IMR-90 (cell line): ENCODE data around the gene SLC39A11. TPM values are rescaled to one million over a fixed set of nuclear protein-coding genes. Genes with fewer than 3 reads are reported as not detected.

Experiments used
- ATAC-seq: fragments of 200-7000 bp; cut with Tn5 transposase; 2 replicates; pipeline ENCODE4 v1.9.1; 2020; ENCODE audit warnings: low read depth, mild to moderate bottlenecking, moderate library complexity
- BruUV-seq: library from RNA; stranded (reverse); fragments of 400-500 nt; replicated peaks from 2 replicates; lab custom pipeline; 2021; lab: Mats Ljungman, UMichigan
- CTCF ChIA-PET: fragments of 300-600 bp; formaldehyde crosslinking; extraction: SDS; loops from one replicate; lab custom pipeline; 2021; ENCODE audit warnings: antibody characterized with exemption; lab: Yijun Ruan, JAX
- POLR2A ChIA-PET: fragments of 300-600 bp; sonication (Branson Sonifier 250); formaldehyde crosslinking; loops from one replicate; lab custom pipeline; 2022; ENCODE audit warnings: antibody characterized with exemption; ENCODE audit not compliant: unreplicated experiment; lab: Charles Lee
- DNase-seq: peaks from one replicate; pipeline ENCODE4 v3.0.0; 2013
- H2AFZ ChIP-seq: replicated peaks from 2 replicates; pipeline ENCODE3; 2013; ENCODE audit warnings: low read length, mild to moderate bottlenecking; ENCODE audit not compliant: poor library complexity
- H2AK5ac ChIP-seq: 2 replicates; pipeline ENCODE4 v1.6.1; 2013; ENCODE audit warnings: low read depth, low read length, inconsistent platforms
- H2AK9ac ChIP-seq: replicated peaks from 2 replicates; pipeline ENCODE3; 2013; ENCODE audit warnings: mild to moderate bottlenecking, low read depth, low read length, moderate library complexity; ENCODE audit not compliant: poor library complexity
- H2BK120ac ChIP-seq: 2 replicates; pipeline ENCODE4 v1.6.1; 2013; ENCODE audit warnings: low read depth, low read length, inconsistent platforms
- H2BK15ac ChIP-seq: 3 replicates; pipeline ENCODE4 v1.6.1; 2013; ENCODE audit warnings: low read depth, low read length, inconsistent platforms
- H2BK20ac ChIP-seq: 2 replicates; pipeline ENCODE4 v1.6.1; 2013; ENCODE audit warnings: low read depth, mild to moderate bottlenecking, inconsistent platforms, low read length, moderate library complexity
- H2BK5ac ChIP-seq: 2 replicates; pipeline ENCODE4 v1.6.1; 2013; ENCODE audit warnings: mild to moderate bottlenecking, low read depth, low read length, inconsistent platforms; ENCODE audit not compliant: poor library complexity, severe bottlenecking
- H3K14ac ChIP-seq: replicated peaks from 2 replicates; pipeline ENCODE4 v1.6.1; 2013; ENCODE audit warnings: low read depth, low read length, inconsistent platforms
- H3K18ac ChIP-seq: 2 replicates; pipeline ENCODE4 v1.6.1; 2013; ENCODE audit warnings: low read depth, low read length, control low read depth
- H3K23ac ChIP-seq: 2 replicates; pipeline ENCODE4 v1.6.1; 2013; ENCODE audit warnings: low read depth, low read length, inconsistent platforms
- H3K27ac ChIP-seq: 2 replicates; pipeline ENCODE4 v1.5.1; 2013; ENCODE audit warnings: mild to moderate bottlenecking, control low read depth, low read length; ENCODE audit not compliant: insufficient read depth
- H3K27me3 ChIP-seq: 2 replicates; pipeline ENCODE4 v1.6.1; 2013; ENCODE audit warnings: low read length; ENCODE audit not compliant: control insufficient read depth, insufficient read depth
- H3K36me3 ChIP-seq: 2 replicates; pipeline ENCODE4 v1.6.1; 2013; ENCODE audit warnings: low read length, mixed read lengths; ENCODE audit not compliant: control insufficient read depth, insufficient read depth
- H3K4ac ChIP-seq: 2 replicates; pipeline ENCODE4 v1.6.1; 2013; ENCODE audit warnings: low read depth, low read length, inconsistent platforms
- H3K4me1 ChIP-seq: 2 replicates; pipeline ENCODE4 v1.6.1; 2013; ENCODE audit warnings: low read length, mixed read lengths; ENCODE audit not compliant: control insufficient read depth, insufficient read depth
- H3K4me2 ChIP-seq: 2 replicates; pipeline ENCODE4 v1.6.1; 2013; ENCODE audit warnings: low read depth, mild to moderate bottlenecking, control low read depth, low read length, moderate library complexity
- H3K4me3 ChIP-seq: 2 replicates; pipeline ENCODE4 v1.5.1; 2013; ENCODE audit warnings: low read depth, mild to moderate bottlenecking, control low read depth, low read length, moderate library complexity; ENCODE audit not compliant: insufficient read depth
- H3K56ac ChIP-seq: 2 replicates; pipeline ENCODE4 v1.6.1; 2013; ENCODE audit warnings: low read length, inconsistent platforms; ENCODE audit not compliant: insufficient read depth; ENCODE audit errors: extremely low read depth
- H3K79me1 ChIP-seq, 2 experiments: 2 replicates each; pipeline ENCODE4 v1.6.1; 2013; ENCODE audit warnings: low read length in 2 of 2, inconsistent platforms in 1 of 2, low read depth in 1 of 2
- H3K9ac ChIP-seq: 2 replicates; pipeline ENCODE4 v1.6.1; 2013; ENCODE audit warnings: low read depth, low read length, control low read depth
- H3K9me1 ChIP-seq: 2 replicates; pipeline ENCODE4 v1.6.1; 2013; ENCODE audit warnings: low read length, inconsistent platforms; ENCODE audit not compliant: insufficient read depth
- H3K9me3 ChIP-seq: 2 replicates; pipeline ENCODE4 v1.6.1; 2013; ENCODE audit warnings: low read length; ENCODE audit not compliant: control insufficient read depth, insufficient read depth
- H4K20me1 ChIP-seq: 2 replicates; pipeline ENCODE4 v1.6.1; 2013; ENCODE audit warnings: low read length, inconsistent platforms; ENCODE audit not compliant: insufficient read depth
- H4K5ac ChIP-seq: 2 replicates; pipeline ENCODE4 v1.6.1; 2013; ENCODE audit warnings: mild to moderate bottlenecking, low read depth, low read length, control low read depth
- H4K8ac ChIP-seq, 2 experiments: 2 replicates each; pipeline ENCODE4 v1.6.1; 2013; ENCODE audit warnings: low read depth in 2 of 2, low read length in 2 of 2, control low read depth in 1 of 2, inconsistent platforms in 1 of 2
- H4K91ac ChIP-seq: 2 replicates; pipeline ENCODE4 v1.6.1; 2013; ENCODE audit warnings: low read depth, low read length, inconsistent platforms; ENCODE audit not compliant: insufficient read depth
- NFE2L2 ChIP-seq: fragments of 150-350 bp; IDR thresholded peaks from 2 replicates; pipeline ENCODE4 v1.6.1; 2016; ENCODE audit warnings: low read depth, mild to moderate bottlenecking, low read length
- RCOR1 ChIP-seq: IDR thresholded peaks from 2 replicates; pipeline ENCODE4 v1.6.1; 2012; ENCODE audit warnings: mild to moderate bottlenecking, low read length, improper control_type of control experiment; ENCODE audit not compliant: insufficient replicate concordance
- WGBS, 2 experiments: methylation state at CpG; one replicate each; pipeline versions ENCODE4 v1.1.5 to v1.1.7; 2013; ENCODE audit warnings: missing lambda C conversion rate in 2 of 2; ENCODE audit not compliant: insufficient read length in 1 of 2; ENCODE audit errors: extremely low coverage in 2 of 2; 5-methylcytosine and 5-hydroxymethylcytosine counted together
- dilution Hi-C: fragments of 300-500 bp; cut with HindIII; formaldehyde crosslinking; loops from one replicate; pipeline ENCODE4 v1.14.3; 2018; ENCODE audit warnings: low sequenced_read_pairs; ENCODE audit not compliant: unreplicated experiment
- in situ Hi-C: fragments of 300-500 bp; cut with MboI; formaldehyde crosslinking; loops from 3 replicates; pipeline ENCODE4 v1.14.3; 2019; ENCODE audit warnings: low sequenced_read_pairs, inconsistent platforms, mixed read lengths
- intact Hi-C: fragments of 100-400 bp; cut with micrococcal nuclease; formaldehyde crosslinking; loops from 2 replicates; pipeline ENCODE4 v1.10.0; 2022
- polyA plus RNA-seq, 3 experiments: library from polyadenylated mRNA; depleted of rRNA; stranded (reverse); fragments of >200 nt; gene quantifications; 2 replicates each; pipeline ENCODE4 v1.2.3, GENCODE V29; 2012; ENCODE audit warnings: low replicate concordance in 1 of 3
- total RNA-seq: library from RNA; depleted of rRNA; stranded (reverse); fragments of >200 nt; gene quantifications from 2 replicates; pipeline ENCODE4 v1.2.3, GENCODE V29; 2012

SLC39A11 gene
- total and polyA plus RNA-seq, 2 of the 4 experiments (the other 2 are of a cell fraction), result 8.8 to 14.3 TPM

- BruUV-seq, result no TSS peak
- Histone ChIP-seq H3K79me1 (no peaks in the 10 kb centered on the region), H3K4me2 (no peak overlapping the region), H2AFZ (no peak overlapping the region), H3K56ac (no peak overlapping the region), H3K27ac (no peak overlapping the region), H2AK5ac (no peak overlapping the region), H4K20me1 (no peaks in the 10 kb centered on the region), H3K4me3 (no peak overlapping the region), H3K9ac (no peak overlapping the region), H3K4ac (no peak overlapping the region), H3K9me1 (peaks cover 3% of the 10 kb centered on the region; the same call in 1 of the 2 replicates), H3K9me3 (no peaks in the 10 kb centered on the region), H2BK120ac (no peak overlapping the region), H4K91ac (no peak overlapping the region), H2BK15ac (no peak overlapping the region), H3K36me3 (no peaks in the 10 kb centered on the region), H3K23ac (no peak overlapping the region), H4K5ac (no peak overlapping the region), H2BK20ac (no peak overlapping the region), H4K8ac (no peak overlapping the region), H3K14ac (no peak overlapping the region), H3K18ac (no peak overlapping the region), H3K27me3 (no peaks in the 10 kb centered on the region), H2BK5ac (no peak overlapping the region), H2AK9ac (no peak overlapping the region), H3K4me1 (no peaks in the 10 kb centered on the region)
- CTCF ChIA-PET, result interaction anchor here (0.6 to 0.7 kb wide), 3 partner anchors 20 to 432 kb away, joined by 3 read pairs; no protein-coding TSS in a partner anchor
- dilution Hi-C loops, result no loop called here
- POLR2A ChIA-PET, result no interaction called here
- DNase-seq, result no peak
- WGBS, 2 experiments, result 99% methylated on average over 11 of the region's 11 CpGs; no CpG with 5 or more reads in 1 of the 2 experiments
- ATAC-seq, result no peak
- intact Hi-C loops, result no loop called here
- TF ChIP-seq RCOR1, result no peak
- TF ChIP-seq NFE2L2, result no peak
- in situ Hi-C loops, result no loop called here
Measured at GRCh38 chr17:72648702-72649101, 443.8 kb downstream of the SLC39A11 start.
